ENCODE data around the gene SRBD1. TPM values are rescaled to one million over a fixed set of nuclear protein-coding genes. Genes with fewer than 3 reads are reported as not detected.
A peak's percentile ranks its signal among the peaks of the same experiment; 100 is the strongest.

SRBD1 gene
- total and polyA plus RNA-seq, 2 experiments from 2014 or later: 10.6 to 13.7 TPM

DNA sequence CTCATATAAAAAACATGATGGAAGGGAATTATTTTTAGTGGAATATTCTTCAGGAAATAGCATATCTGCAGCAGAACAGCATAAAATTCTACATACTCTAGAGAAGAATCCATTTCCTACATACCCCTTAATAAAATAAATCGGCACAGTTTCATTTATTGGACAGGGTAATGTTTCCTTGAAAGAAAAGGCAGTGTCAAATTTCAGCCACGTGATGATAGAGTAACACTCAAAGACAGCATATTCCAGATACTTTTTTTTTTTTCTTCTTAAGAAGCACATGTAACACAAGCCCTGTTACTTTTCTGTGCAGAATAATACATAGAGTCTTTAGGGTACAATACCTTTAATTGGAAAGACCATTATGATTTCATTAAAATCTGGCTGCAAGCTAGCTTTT, 204.4 kb downstream of the SRBD1 start:
- TF ChIP-seq, protein P1, sequence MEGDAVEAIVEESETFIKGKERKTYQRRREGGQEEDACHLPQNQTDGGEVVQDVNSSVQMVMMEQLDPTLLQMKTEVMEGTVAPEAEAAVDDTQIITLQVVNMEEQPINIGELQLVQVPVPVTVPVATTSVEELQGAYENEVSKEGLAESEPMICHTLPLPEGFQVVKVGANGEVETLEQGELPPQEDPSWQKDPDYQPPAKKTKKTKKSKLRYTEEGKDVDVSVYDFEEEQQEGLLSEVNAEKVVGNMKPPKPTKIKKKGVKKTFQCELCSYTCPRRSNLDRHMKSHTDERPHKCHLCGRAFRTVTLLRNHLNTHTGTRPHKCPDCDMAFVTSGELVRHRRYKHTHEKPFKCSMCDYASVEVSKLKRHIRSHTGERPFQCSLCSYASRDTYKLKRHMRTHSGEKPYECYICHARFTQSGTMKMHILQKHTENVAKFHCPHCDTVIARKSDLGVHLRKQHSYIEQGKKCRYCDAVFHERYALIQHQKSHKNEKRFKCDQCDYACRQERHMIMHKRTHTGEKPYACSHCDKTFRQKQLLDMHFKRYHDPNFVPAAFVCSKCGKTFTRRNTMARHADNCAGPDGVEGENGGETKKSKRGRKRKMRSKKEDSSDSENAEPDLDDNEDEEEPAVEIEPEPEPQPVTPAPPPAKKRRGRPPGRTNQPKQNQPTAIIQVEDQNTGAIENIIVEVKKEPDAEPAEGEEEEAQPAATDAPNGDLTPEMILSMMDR (IDR thresholded peaks at IDR 0.05; ENCODE audit: low read depth, low read length): no peak
- H3K27me3 ChIP-seq: no peaks in the 10 kb centered on the region
- H3K4me3 ChIP-seq: no peak overlapping the region
- H3K9me3 ChIP-seq (ENCODE audit: low read depth): no peaks in the 10 kb centered on the region
- DNase-seq (ENCODE audit: low read depth in 1 of 2, low spot score in 1 of 2): peak in 1 of 2 donors; percentile 19
- H3K4me1 ChIP-seq (ENCODE audit: low read depth): peaks cover 6% of the 10 kb centered on the region
- no peaks in the 10 kb centered on the region for H3K36me3 ChIP-seq
- no peak overlapping the region for H3K27ac ChIP-seq

GRCh38 chr2:45404807-45405297, 206.2 kb downstream of the SRBD1 start:
- H3K4me1 ChIP-seq (ENCODE audit: low read depth): peaks cover 6% of the 10 kb centered on the region
- H3K36me3 ChIP-seq: no peaks in the 10 kb centered on the region
- no peak overlapping the region for H3K27ac ChIP-seq
- TF ChIP-seq, protein P1 (IDR thresholded peaks at IDR 0.05; ENCODE audit: low read depth, low read length): no peak
- no peaks in the 10 kb centered on the region for H3K27me3 ChIP-seq
- DNase-seq (ENCODE audit: low read depth in 1 of 2, low spot score in 1 of 2): peak in 1 of 2 donors; percentile 49
- H3K4me3 ChIP-seq: no peak overlapping the region
- H3K9me3 ChIP-seq (ENCODE audit: low read depth): no peaks in the 10 kb centered on the region

DNA sequence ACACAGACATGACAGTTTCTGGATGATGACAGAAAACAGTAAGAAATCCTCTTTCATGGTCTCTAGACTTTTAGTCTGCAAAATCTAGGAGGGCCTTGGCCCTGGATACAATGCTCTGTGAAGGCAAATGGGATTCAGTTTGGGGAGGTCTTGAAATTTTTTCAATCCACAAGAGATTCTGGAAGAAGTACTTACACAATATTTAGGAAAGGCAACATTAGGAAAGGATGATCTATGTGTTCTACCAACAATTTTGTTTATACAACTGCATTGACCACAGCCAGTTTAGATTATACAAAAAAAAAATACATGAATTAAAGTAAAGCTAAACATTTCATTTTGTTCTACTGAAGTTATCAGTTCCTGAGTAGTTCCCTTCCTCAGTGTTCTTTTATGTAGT, 208.0 kb downstream of the SRBD1 start:
- no peaks in the 10 kb centered on the region for H3K36me3 ChIP-seq
- H3K4me3 ChIP-seq: no peak overlapping the region
- TF ChIP-seq, protein P1 (IDR thresholded peaks at IDR 0.05; ENCODE audit: low read depth, low read length): no peak
- H3K4me1 ChIP-seq (ENCODE audit: low read depth): peaks cover 6% of the 10 kb centered on the region
- no peaks in the 10 kb centered on the region for H3K27me3 ChIP-seq
- no peak overlapping the region for H3K27ac ChIP-seq
- no peaks in the 10 kb centered on the region for H3K9me3 ChIP-seq (ENCODE audit: low read depth)
- DNase-seq (ENCODE audit: low read depth in 1 of 2, low spot score in 1 of 2): no peak

DNA sequence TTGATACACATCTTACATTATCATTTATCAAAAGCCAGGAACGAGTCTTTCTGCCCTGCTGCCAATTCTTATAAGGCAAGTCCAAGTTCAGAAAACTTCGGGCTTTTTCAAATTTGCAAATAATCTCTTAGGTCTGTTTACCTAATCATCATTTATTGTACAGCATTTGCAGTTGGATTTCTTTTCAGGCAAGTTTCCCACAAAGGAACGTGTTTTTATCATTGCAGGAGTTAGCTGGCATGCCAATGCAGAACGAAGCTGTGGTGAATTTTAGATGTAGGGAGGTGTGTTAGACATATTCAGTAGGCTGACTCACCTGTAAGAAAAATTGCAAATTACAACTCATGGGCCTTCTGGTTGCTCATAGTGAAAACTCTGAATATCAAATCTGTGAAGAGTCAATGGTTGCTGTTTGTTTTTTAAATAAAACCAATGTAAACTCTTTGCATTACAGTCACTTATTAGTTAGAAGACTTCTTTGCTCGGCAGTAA, 209.6 kb downstream of the SRBD1 start:
- Histone ChIP-seq H3K27me3 (no peaks in the 10 kb centered on the region), H3K4me3 (no peak overlapping the region), H3K9me3 (ENCODE audit: low read depth) (no peaks in the 10 kb centered on the region), H3K4me1 (ENCODE audit: low read depth) (peaks cover 8% of the 10 kb centered on the region), H3K36me3 (no peaks in the 10 kb centered on the region), H3K27ac (no peak overlapping the region)
- TF ChIP-seq, protein P1 (IDR thresholded peaks at IDR 0.05; ENCODE audit: low read depth, low read length): no peak
- no peak for DNase-seq (ENCODE audit: low read depth in 1 of 2, low spot score in 1 of 2)

DNA sequence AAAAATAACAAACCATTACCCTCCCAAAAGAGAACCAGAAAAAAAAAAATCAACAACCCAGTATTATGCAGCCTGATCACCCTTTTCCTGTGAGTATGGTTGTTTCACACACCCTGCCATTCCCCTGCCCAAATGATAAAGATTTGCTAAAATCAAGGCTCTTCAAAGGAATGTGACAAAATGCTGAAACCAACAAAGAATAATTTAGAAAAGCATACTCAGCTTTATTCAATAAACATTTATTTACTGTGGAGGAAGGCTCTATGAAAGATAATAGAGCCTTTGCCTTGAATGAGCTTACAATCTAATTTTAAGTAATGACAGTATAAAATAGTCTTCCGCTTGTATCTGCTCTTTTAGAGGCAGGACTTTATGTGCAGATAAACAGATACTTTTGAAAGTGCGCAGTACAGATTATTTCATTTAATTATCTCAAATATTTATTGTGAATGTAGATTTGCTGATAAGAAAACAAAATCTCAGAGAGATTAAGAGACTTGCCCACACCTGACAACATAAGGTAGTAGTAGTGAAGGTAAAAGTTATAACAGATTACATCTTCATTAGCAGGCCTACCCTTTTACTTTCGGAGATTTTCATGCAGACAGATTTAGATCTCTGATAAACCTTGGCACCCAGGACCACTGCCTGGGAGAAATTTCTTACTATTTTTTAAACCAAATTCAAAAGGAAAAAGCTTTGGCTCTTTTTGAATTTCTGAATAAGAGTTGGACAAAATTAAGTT, 211.9 kb downstream of the SRBD1 start:
- Histone ChIP-seq H3K9me3 (ENCODE audit: low read depth) (no peaks in the 10 kb centered on the region), H3K36me3 (no peaks in the 10 kb centered on the region), H3K27me3 (no peaks in the 10 kb centered on the region), H3K4me1 (ENCODE audit: low read depth) (peaks cover 17% of the 10 kb centered on the region), H3K27ac (no peak overlapping the region), H3K4me3 (no peak overlapping the region)
- no peak for DNase-seq (ENCODE audit: low read depth in 1 of 2, low spot score in 1 of 2)
- TF ChIP-seq, protein P1 (IDR thresholded peaks at IDR 0.05; ENCODE audit: low read depth, low read length): no peak
